ENCODE data around the gene KL. TPM values are rescaled to one million over a fixed set of nuclear protein-coding genes. Genes with fewer than 3 reads are reported as not detected.

KL gene
- total RNA-seq, 1 donor = under 0.01 TPM

GRCh38 chr13:33045851-33046592 is 29.8 kb downstream of the KL start:
- TF ChIP-seq CTCF (IDR thresholded peaks at IDR 0.05; ENCODE audit: insufficient read depth, low read depth, low read length) = no peak
- DNase-seq (ENCODE audit: low read depth) = peak; percentile 21
- H3K4me3 ChIP-seq (ENCODE audit: low read depth, low read length) = no peak overlapping the region

GRCh38 chr13:33050161-33050560 is 33.9 kb downstream of the KL start:
- no peak for TF ChIP-seq CTCF (IDR thresholded peaks at IDR 0.05; ENCODE audit: insufficient read depth, low read depth, low read length)
- DNase-seq (ENCODE audit: low read depth) = peak; percentile 76
- H3K4me3 ChIP-seq (ENCODE audit: low read depth, low read length) = no peak overlapping the region

DNA sequence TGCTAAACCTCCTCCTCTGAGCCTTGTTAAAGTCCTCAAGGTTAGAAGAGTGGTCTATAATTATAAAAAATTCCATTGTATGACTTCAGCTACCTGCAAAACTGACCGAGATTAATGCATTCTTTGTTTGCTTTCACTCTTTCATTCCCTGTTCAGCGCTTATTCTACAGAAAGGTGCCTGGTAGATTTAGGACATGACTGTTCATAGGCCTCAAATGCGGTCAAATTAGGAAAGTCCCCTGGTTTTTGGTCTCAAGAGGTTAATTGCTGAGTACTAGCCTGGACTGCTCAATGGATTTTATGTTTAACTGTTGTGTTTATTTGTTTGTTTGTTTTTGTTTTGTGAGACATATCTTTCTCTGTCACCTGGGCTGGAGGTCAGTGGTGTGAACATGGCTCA is 35.4 kb downstream of the KL start:
- TF ChIP-seq CTCF (IDR thresholded peaks at IDR 0.05; ENCODE audit: insufficient read depth, low read depth, low read length) = no peak
- no peak for DNase-seq (ENCODE audit: low read depth)
- no peak overlapping the region for H3K4me3 ChIP-seq (ENCODE audit: low read depth, low read length)

DNA sequence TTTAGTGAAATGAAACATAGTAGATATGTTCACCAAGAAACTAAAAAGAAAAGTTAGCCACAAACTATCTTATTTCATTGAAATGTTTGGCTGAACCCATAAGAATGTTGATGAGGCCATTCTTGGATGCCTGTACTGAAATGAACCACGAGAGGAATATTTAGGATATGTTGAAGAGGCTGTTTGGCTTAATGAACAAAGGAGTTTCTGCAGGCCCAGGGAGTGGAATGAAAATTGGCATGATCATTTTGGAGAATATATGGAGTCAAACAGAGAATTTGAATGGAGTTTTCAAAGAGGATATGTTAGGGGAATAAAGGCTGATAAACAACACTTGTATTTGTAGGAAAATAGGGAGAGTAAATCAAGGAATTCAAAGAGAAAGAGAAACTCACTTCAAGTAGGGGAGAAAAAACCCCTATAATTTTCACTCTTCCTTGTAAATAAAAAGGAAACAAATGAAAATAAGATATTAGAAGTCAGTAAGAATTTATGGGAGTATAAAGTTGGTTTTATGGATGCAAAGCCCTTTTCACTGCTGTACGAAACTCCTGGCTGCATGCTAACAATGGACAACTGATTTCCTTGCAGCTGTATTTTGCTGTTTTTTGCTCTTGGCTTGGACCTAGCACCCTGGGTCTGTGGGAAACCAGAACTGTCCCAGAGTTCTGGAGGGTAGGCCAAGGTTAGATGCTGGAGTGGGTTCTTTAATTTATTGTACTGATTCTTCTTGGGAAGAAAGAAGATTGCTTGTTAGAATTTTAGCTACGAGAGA is 36.5 kb downstream of the KL start:
- no peak overlapping the region for H3K4me3 ChIP-seq (ENCODE audit: low read depth, low read length)
- no peak for TF ChIP-seq CTCF (IDR thresholded peaks at IDR 0.05; ENCODE audit: insufficient read depth, low read depth, low read length)
- peak; percentile 29 for DNase-seq (ENCODE audit: low read depth)

- DNase-seq (ENCODE audit: low read depth) = no peak
- H3K4me3 ChIP-seq (ENCODE audit: low read depth, low read length) = no peak overlapping the region
- TF ChIP-seq CTCF (IDR thresholded peaks at IDR 0.05; ENCODE audit: insufficient read depth, low read depth, low read length) = no peak
Observed at GRCh38 chr13:33053397-33054066, 37.3 kb downstream of the KL start.

GRCh38 chr13:33057019-33057780 is 41.0 kb downstream of the KL start:
- DNase-seq (ENCODE audit: low read depth) = peak; percentile 28
- TF ChIP-seq CTCF (IDR thresholded peaks at IDR 0.05; ENCODE audit: insufficient read depth, low read depth, low read length) = peak; percentile 57
- H3K4me3 ChIP-seq (ENCODE audit: low read depth, low read length) = no peak overlapping the region

Data from fibroblast of villous mesenchyme (primary cell).